ENCODE data around the gene CCDC197.

The CCDC197 gene

DNA sequence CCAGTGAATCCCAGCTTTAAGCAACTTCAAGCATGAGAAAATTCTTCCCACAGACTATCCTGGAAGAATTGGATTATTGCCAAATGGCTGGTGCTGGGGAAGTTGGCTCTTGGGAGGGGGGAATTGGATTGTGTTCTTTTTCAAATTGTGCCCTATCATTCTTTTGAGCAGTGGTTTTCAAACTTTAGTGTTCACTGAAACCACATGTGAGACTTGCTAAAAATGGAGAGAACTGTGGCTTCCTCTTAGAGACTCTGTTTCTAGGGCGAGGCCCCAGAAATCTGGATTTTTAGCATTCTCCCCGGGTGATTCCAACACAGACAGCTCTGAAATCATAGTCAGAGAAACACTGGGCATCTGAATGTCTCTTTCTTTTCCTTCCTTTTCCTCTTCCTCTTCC lies 14.7 kb downstream of the CCDC197 start:
- TF ChIP-seq, protein P1, sequence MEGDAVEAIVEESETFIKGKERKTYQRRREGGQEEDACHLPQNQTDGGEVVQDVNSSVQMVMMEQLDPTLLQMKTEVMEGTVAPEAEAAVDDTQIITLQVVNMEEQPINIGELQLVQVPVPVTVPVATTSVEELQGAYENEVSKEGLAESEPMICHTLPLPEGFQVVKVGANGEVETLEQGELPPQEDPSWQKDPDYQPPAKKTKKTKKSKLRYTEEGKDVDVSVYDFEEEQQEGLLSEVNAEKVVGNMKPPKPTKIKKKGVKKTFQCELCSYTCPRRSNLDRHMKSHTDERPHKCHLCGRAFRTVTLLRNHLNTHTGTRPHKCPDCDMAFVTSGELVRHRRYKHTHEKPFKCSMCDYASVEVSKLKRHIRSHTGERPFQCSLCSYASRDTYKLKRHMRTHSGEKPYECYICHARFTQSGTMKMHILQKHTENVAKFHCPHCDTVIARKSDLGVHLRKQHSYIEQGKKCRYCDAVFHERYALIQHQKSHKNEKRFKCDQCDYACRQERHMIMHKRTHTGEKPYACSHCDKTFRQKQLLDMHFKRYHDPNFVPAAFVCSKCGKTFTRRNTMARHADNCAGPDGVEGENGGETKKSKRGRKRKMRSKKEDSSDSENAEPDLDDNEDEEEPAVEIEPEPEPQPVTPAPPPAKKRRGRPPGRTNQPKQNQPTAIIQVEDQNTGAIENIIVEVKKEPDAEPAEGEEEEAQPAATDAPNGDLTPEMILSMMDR (IDR thresholded peaks at IDR 0.05; ENCODE audit: extremely low read depth, missing control alignments), result no peak
- peak; percentile 50 for DNase-seq (ENCODE audit: low spot score)

GRCh38 chr14:94014382-94014781 lies 17.3 kb downstream of the CCDC197 start:
- TF ChIP-seq, protein P1 (IDR thresholded peaks at IDR 0.05; ENCODE audit: extremely low read depth, missing control alignments), result no peak
- no peak for DNase-seq (ENCODE audit: low spot score)

DNA sequence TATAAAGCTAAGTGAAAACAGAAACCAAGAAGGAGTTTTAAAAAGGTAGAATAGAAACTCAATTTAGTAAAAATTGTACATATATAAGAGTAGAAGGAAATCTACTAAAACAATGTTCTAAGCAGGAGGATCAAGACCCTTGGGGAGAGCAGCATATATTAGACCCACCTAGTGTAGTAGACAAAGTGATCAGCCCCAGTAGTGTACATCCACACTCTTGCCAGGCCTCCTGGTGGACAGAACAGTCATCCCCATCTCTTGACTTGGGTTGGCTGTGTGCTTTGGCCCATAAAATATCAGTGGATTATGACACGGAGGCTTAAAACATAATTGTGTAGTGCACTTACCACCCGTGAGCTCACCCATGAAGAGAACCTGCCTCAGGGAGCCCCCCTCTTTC lies 18.1 kb downstream of the CCDC197 start:
- DNase-seq (ENCODE audit: low spot score), result no peak
- TF ChIP-seq, protein P1 (IDR thresholded peaks at IDR 0.05; ENCODE audit: extremely low read depth, missing control alignments), result no peak

DNA sequence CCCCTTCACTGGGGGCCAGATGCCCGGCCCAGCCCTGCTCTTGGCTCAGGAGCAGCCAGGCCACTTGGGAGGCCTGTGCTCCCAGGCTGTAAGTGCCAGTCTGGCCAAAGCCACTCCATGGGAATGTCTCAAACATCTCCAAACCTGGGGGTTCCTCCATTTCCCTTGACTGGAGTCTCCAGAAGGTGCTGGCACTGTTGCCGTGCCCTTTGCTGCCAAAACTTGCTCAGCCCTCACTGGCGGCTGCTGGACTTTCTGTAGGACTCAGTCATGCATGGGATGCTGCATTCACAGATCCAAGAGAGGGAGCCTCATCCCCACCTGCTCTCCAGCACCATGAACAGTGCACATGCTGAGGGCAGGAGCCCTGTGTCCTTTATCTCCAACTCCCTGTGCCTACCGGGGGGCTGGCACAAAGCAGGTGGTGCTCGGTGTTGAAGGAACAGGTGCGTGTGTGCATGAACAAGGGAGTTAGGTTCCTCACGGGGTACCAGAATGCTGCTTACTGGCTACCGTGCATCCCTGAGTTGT lies 19.4 kb downstream of the CCDC197 start:
- no peak for DNase-seq (ENCODE audit: low spot score)
- TF ChIP-seq, protein P1 (IDR thresholded peaks at IDR 0.05; ENCODE audit: extremely low read depth, missing control alignments), result no peak

- no peak for DNase-seq (ENCODE audit: low spot score)
- TF ChIP-seq, protein P1 (IDR thresholded peaks at IDR 0.05; ENCODE audit: extremely low read depth, missing control alignments), result no peak
These were observed 21.2 kb downstream of the CCDC197 start for GRCh38 chr14:94018308-94018707.

- TF ChIP-seq, protein P1 (IDR thresholded peaks at IDR 0.05; ENCODE audit: extremely low read depth, missing control alignments), result no peak
- no peak for DNase-seq (ENCODE audit: low spot score)
These were observed 22.2 kb downstream of the CCDC197 start for GRCh38 chr14:94019329-94019728.

DNA sequence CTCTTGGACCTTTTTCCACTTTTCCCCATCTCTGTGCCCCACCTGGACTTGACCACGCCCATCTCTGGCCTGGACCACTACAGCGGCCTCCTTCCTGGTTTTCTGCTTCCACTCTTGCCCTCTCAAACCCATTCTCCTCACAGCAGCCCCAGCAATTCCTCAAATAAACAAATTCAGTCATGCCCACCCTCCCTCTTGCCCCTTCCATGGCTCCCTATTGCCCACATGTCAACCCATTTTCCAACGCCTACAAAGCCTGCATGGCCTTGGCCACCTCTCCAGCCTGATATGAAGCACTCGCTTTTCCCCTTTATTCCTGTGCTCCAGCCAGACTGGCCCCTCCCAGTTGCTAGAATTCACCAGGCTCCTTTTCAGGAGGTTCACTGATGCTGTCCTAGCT lies 23.2 kb downstream of the CCDC197 start:
- TF ChIP-seq, protein P1 (IDR thresholded peaks at IDR 0.05; ENCODE audit: extremely low read depth, missing control alignments), result no peak
- no peak for DNase-seq (ENCODE audit: low spot score)

Measured in GM20000 (cell line).